Bronchial epithelial cell (primary cell): ENCODE results near the gene STK39. TPM values are rescaled to one million over a fixed set of nuclear protein-coding genes. Genes with fewer than 3 reads are reported as not detected.

Experiments used
- DNase-seq: peaks from one replicate; pipeline ENCODE4 v3.0.0-alpha.2; 2010; ENCODE audit warnings: low read depth
- FAIRE-seq: peaks from 2 replicates; lab custom pipeline; 2011; peaks lifted over from hg19 to GRCh38; lab: Jason Lieb, UNC
- H3K27me3 ChIP-seq: 2 replicates; pipeline ENCODE4 v1.5.1; 2011; ENCODE audit warnings: low read length; ENCODE audit not compliant: control insufficient read depth, insufficient read depth
- H3K36me3 ChIP-seq: 2 replicates; pipeline ENCODE4 v1.5.1; 2011; ENCODE audit warnings: low read length; ENCODE audit not compliant: control insufficient read depth, insufficient read depth
- H3K4me3 ChIP-seq: 2 replicates; pipeline ENCODE4 v1.5.1; 2011; ENCODE audit warnings: mild to moderate bottlenecking, low read depth, low read length, control low read depth
- CTCF ChIP-seq: IDR thresholded peaks from 2 replicates; pipeline ENCODE4 v1.5.1; 2011; ENCODE audit warnings: mild to moderate bottlenecking, moderate library complexity, low read length, control low read depth, inconsistent platforms; ENCODE audit not compliant: insufficient read depth, severe bottlenecking
- total RNA-seq: library from RNA; depleted of rRNA; stranded (reverse); fragments of >200 nt; gene quantifications from 2 replicates; pipeline ENCODE4 v1.2.1, GENCODE V29; 2014

The STK39 gene
- total RNA-seq, 1 donor from 2014 or later, result 20.3 TPM

GRCh38 chr2:167987026-167987425 lies 260.4 kb downstream of the STK39 start:
- H3K36me3 ChIP-seq, result peaks cover 1% of the 10 kb centered on the region
- no peak for DNase-seq
- no peaks in the 10 kb centered on the region for H3K27me3 ChIP-seq
- no peak overlapping the region for H3K4me3 ChIP-seq
- TF ChIP-seq CTCF, result no peak
- FAIRE-seq, result no peak

GRCh38 chr2:167986223-167986622 lies 261.2 kb downstream of the STK39 start:
- TF ChIP-seq CTCF, result no peak
- no peaks in the 10 kb centered on the region for H3K27me3 ChIP-seq
- no peak for DNase-seq
- peaks cover 1% of the 10 kb centered on the region for H3K36me3 ChIP-seq
- H3K4me3 ChIP-seq, result no peak overlapping the region
- no peak for FAIRE-seq

GRCh38 chr2:167981945-167982344 lies 265.4 kb downstream of the STK39 start:
- DNase-seq (no peak), FAIRE-seq (no peak)
- Histone ChIP-seq H3K36me3 (peaks cover 1% of the 10 kb centered on the region), H3K27me3 (no peaks in the 10 kb centered on the region), H3K4me3 (no peak overlapping the region)
- no peak for TF ChIP-seq CTCF

- no peak for FAIRE-seq
- no peak for DNase-seq
- Histone ChIP-seq H3K27me3 (no peaks in the 10 kb centered on the region), H3K36me3 (peaks cover 1% of the 10 kb centered on the region), H3K4me3 (no peak overlapping the region)
- TF ChIP-seq CTCF, result no peak
Measured at GRCh38 chr2:167980439-167980838, 267.0 kb downstream of the STK39 start.

GRCh38 chr2:167972746-167973145 lies 274.6 kb downstream of the STK39 start:
- no peak for DNase-seq
- FAIRE-seq, result no peak
- H3K4me3 ChIP-seq, result no peak overlapping the region
- no peaks in the 10 kb centered on the region for H3K36me3 ChIP-seq
- no peaks in the 10 kb centered on the region for H3K27me3 ChIP-seq
- no peak for TF ChIP-seq CTCF

- DNase-seq (no peak), FAIRE-seq (no peak)
- H3K27me3 ChIP-seq, result no peaks in the 10 kb centered on the region
- H3K36me3 ChIP-seq, result no peaks in the 10 kb centered on the region
- no peak for TF ChIP-seq CTCF
- H3K4me3 ChIP-seq, result no peak overlapping the region
Measured at GRCh38 chr2:167972020-167972419, 275.4 kb downstream of the STK39 start.
